ENCODE results near the gene CDIP1.
A peak's percentile ranks its signal among the peaks of the same experiment; 100 is the strongest.

Gene CDIP1

DNA sequence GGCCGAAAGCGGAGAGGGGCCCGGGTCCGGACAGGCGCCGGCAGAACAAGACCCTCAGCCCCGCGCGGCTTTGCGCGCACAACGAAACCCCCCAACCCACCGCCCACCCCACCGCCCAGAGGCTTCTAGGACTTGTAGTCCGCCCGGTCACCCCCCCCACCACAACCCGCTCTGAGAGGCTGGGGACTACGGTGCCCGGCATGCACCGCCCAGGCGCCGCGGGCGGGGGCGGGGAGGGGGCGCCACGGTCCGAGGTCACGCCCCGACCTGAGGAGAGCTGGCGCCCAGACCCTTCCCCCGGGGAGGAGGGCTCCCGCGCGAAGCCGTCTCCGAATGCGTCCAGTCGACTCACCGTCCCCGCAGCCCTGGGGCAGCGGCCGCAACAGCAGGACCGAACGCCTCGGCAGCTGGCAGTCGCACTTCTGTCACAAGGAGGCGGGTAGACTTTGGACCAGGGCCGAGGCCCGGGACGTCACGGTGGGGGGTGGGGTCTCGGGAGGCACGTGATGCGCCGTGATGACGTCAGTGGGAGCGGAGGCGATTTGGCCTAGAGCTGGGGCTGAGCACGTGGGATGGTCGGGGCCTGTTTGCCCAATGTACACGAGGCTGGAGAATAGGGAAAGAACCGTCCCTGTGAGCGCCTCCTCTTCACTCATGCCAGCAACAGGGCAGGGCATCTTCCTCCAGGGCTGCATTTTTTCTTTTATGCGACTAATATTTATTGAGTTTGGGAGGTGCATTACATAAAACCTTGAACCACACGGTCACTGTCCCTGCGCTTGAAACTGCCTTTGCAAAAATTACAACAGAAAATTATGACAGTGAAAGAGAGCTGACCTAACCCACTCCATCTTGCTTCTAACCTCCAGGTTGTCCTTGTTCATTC, at the start of gene CDIP1 (continued):
- TF ChIP-seq MZF1 (tag by site-specific recombination; IDR thresholded peaks at IDR 0.05; ENCODE audit: borderline replicate concordance) (0 out of 2 replicates have a peak, but pooled peaks have one; percentile 60), ZNF48 (tag by site-specific recombination; IDR thresholded peaks at IDR 0.05) (no peak), ZBTB1 (tag by site-specific recombination; IDR thresholded peaks at IDR 0.05) (no peak), ZNF670 (tag by site-specific recombination; IDR thresholded peaks at IDR 0.05; ENCODE audit: low read depth) (no peak), ZNF843 (tag by site-specific recombination; IDR thresholded peaks at IDR 0.05) (peak; percentile 84), ZNF146 (tag by site-specific recombination; IDR thresholded peaks at IDR 0.05) (peak; percentile 47; the same call in 1 of the 2 replicates), ZNF571 (tag by site-specific recombination; IDR thresholded peaks at IDR 0.05) (no peak), ZNF16 (tag by site-specific recombination; IDR thresholded peaks at IDR 0.05; ENCODE audit: low read depth) (no peak), SP3 (tag by site-specific recombination; IDR thresholded peaks at IDR 0.05) (peak; percentile 96), ZNF391 (tag by site-specific recombination; IDR thresholded peaks at IDR 0.05; ENCODE audit: borderline replicate concordance, low read depth) (peak; percentile 93), ZNF585B (tag by site-specific recombination; IDR thresholded peaks at IDR 0.05) (no peak), ZNF394 (tag by site-specific recombination; IDR thresholded peaks at IDR 0.05; ENCODE audit: borderline replicate concordance) (peak; percentile 79; the same call in 1 of the 2 replicates), SP7 (tag by site-specific recombination; IDR thresholded peaks at IDR 0.05) (peak; percentile 93), ZNF354C (tag by site-specific recombination; IDR thresholded peaks at IDR 0.05; ENCODE audit: borderline replicate concordance, low read depth) (0 out of 2 replicates have a peak, but pooled peaks have one; percentile 15), IKZF3 (tag by site-specific recombination; IDR thresholded peaks at IDR 0.05) (no peak), ZBTB7A (tag by site-specific recombination; IDR thresholded peaks at IDR 0.05; ENCODE audit: low read depth) (peak; percentile 67; the same call in 1 of the 2 replicates), ZNF404 (tag by site-specific recombination; IDR thresholded peaks at IDR 0.05) (no peak), ZNF324 (tag by site-specific recombination; IDR thresholded peaks at IDR 0.05) (peak; percentile 99), YY1 (tag by site-specific recombination; IDR thresholded peaks at IDR 0.05) (peak; percentile 79), ZNF473 (tag by site-specific recombination; IDR thresholded peaks at IDR 0.05) (no peak), ZNF530 (tag by site-specific recombination; IDR thresholded peaks at IDR 0.05; ENCODE audit: low read depth) (peak; percentile 10; the same call in 1 of the 2 replicates), ZNF423 (tag by site-specific recombination; IDR thresholded peaks at IDR 0.05) (no peak), ZNF211 (tag by site-specific recombination; IDR thresholded peaks at IDR 0.05; ENCODE audit: low read depth) (no peak), SP2 (tag by site-specific recombination; IDR thresholded peaks at IDR 0.05) (peak; percentile 90), KLF9 (tag by site-specific recombination; IDR thresholded peaks at IDR 0.05; ENCODE audit: low read depth) (peak; percentile 100), ZNF248 (tag by site-specific recombination; IDR thresholded peaks at IDR 0.05) (0 out of 2 replicates have a peak, but pooled peaks have one; percentile 28), SCRT2 (tag by site-specific recombination; IDR thresholded peaks at IDR 0.05) (peak; percentile 80), ZNF626 (tag by site-specific recombination; IDR thresholded peaks at IDR 0.05) (peak; percentile 43; the same call in 1 of the 2 replicates), ZNF221 (tag by site-specific recombination; IDR thresholded peaks at IDR 0.05; ENCODE audit: borderline replicate concordance) (peak; percentile 9; the same call in 1 of the 2 replicates), REPIN1 (tag by site-specific recombination; IDR thresholded peaks at IDR 0.05; ENCODE audit: low read depth) (no peak; the same call in 1 of the 2 replicates), ZNF621 (tag by site-specific recombination; IDR thresholded peaks at IDR 0.05) (no peak), ZNF350 (tag by site-specific recombination; IDR thresholded peaks at IDR 0.05) (no peak)
- TF ChIP-seq, protein P1, sequence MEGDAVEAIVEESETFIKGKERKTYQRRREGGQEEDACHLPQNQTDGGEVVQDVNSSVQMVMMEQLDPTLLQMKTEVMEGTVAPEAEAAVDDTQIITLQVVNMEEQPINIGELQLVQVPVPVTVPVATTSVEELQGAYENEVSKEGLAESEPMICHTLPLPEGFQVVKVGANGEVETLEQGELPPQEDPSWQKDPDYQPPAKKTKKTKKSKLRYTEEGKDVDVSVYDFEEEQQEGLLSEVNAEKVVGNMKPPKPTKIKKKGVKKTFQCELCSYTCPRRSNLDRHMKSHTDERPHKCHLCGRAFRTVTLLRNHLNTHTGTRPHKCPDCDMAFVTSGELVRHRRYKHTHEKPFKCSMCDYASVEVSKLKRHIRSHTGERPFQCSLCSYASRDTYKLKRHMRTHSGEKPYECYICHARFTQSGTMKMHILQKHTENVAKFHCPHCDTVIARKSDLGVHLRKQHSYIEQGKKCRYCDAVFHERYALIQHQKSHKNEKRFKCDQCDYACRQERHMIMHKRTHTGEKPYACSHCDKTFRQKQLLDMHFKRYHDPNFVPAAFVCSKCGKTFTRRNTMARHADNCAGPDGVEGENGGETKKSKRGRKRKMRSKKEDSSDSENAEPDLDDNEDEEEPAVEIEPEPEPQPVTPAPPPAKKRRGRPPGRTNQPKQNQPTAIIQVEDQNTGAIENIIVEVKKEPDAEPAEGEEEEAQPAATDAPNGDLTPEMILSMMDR (tag by site-specific recombination; IDR thresholded peaks at IDR 0.05) = peak; percentile 71; the same call in 1 of the 2 replicates
- TF ChIP-seq, protein P2, sequence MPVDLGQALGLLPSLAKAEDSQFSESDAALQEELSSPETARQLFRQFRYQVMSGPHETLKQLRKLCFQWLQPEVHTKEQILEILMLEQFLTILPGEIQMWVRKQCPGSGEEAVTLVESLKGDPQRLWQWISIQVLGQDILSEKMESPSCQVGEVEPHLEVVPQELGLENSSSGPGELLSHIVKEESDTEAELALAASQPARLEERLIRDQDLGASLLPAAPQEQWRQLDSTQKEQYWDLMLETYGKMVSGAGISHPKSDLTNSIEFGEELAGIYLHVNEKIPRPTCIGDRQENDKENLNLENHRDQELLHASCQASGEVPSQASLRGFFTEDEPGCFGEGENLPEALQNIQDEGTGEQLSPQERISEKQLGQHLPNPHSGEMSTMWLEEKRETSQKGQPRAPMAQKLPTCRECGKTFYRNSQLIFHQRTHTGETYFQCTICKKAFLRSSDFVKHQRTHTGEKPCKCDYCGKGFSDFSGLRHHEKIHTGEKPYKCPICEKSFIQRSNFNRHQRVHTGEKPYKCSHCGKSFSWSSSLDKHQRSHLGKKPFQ (tag by site-specific recombination; IDR thresholded peaks at IDR 0.05) = peak; percentile 85
- TF ChIP-seq, protein P3, sequence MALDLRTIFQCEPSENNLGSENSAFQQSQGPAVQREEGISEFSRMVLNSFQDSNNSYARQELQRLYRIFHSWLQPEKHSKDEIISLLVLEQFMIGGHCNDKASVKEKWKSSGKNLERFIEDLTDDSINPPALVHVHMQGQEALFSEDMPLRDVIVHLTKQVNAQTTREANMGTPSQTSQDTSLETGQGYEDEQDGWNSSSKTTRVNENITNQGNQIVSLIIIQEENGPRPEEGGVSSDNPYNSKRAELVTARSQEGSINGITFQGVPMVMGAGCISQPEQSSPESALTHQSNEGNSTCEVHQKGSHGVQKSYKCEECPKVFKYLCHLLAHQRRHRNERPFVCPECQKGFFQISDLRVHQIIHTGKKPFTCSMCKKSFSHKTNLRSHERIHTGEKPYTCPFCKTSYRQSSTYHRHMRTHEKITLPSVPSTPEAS (tag by site-specific recombination; IDR thresholded peaks at IDR 0.05) = peak; percentile 18; the same call in 1 of the 2 replicates
- TF ChIP-seq, protein P4, sequence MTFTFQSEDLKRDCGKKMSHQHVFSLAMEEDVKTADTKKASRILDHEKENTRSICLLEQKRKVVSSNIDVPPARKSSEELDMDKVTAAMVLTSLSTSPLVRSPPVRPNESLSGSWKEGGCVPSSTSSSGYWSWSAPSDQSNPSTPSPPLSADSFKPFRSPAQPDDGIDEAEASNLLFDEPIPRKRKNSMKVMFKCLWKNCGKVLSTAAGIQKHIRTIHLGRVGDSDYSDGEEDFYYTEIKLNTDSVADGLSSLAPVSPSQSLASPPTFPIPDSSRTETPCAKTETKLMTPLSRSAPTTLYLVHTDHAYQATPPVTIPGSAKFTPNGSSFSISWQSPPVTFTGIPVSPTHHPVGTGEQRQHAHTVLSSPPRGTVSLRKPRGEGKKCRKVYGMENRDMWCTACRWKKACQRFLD (tag by site-specific recombination; IDR thresholded peaks at IDR 0.05) = no peak
